Tibial artery (tissue), 4 donors: ENCODE data around the gene LIME1.

Source experiments
- DNase-seq, 2 donors: peaks; one replicate each; pipeline ENCODE4 v3.0.0-alpha.2; 2019
- H3K27ac ChIP-seq, 2 donors: fragments of 200-600 bp; sonication (generic) in 1 of 2; 1 replicate in 1 of 2; 2 replicates in 1 of 2; pipeline ENCODE4 v1.5.1; 2018 to 2019; ENCODE audit warnings: mild to moderate bottlenecking in 1 of 2
- H3K27me3 ChIP-seq, 2 donors: fragments of 200-600 bp; sonication (generic) in 1 of 2; one replicate each; pipeline versions ENCODE4 v1.5.1 to v1.6.0; 2016 to 2019
- H3K36me3 ChIP-seq, 3 donors: fragments of 200-600 bp; sonication (generic) in 2 of 3; one replicate each; pipeline ENCODE4 v1.5.1; 2016 to 2019; ENCODE audit warnings: mild to moderate bottlenecking in 2 of 3
- H3K4me1 ChIP-seq, 4 donors: fragments of 200-600 bp; sonication (generic) in 2 of 4; 1 replicate in 3 of 4; 2 replicates in 1 of 4; pipeline ENCODE4 v1.5.1; 2016 to 2019
- H3K4me3 ChIP-seq, 2 donors: fragments of 200-600 bp; sonication (generic) in 1 of 2; 1 replicate in 1 of 2; 2 replicates in 1 of 2; pipeline ENCODE4 v1.5.1; 2018 to 2019; ENCODE audit warnings: mild to moderate bottlenecking in 2 of 2
- H3K9me3 ChIP-seq, 3 donors: fragments of 200-600 bp; sonication (generic) in 1 of 3; one replicate each; pipeline ENCODE4 v1.5.1; 2016 to 2019
- CTCF ChIP-seq, 2 experiments: fragments of 200-600 bp in 1 of 2; fragments of 450-650 bp in 1 of 2; IDR thresholded peaks; one replicate each; pipeline ENCODE4 v1.5.1; 2017 to 2019; ENCODE audit warnings: antibody characterized with exemption in 2 of 2, mild to moderate bottlenecking in 1 of 2, moderate library complexity in 1 of 2
- intact Hi-C: fragments of 100-400 bp; cut with DNase I; formaldehyde crosslinking; loops from one replicate; pipeline ENCODE4 v1.15.0; 2023; ENCODE audit warnings: low total_unique reads

LIME1 gene

GRCh38 chr20:63693083-63693732 is 43.3 kb upstream of the LIME1 start:
- Histone ChIP-seq H3K4me3 (no peak overlapping the region), H3K27me3 (no peaks in the 10 kb centered on the region), H3K36me3 (peaks cover 0 to 34% (median 33%) of the 10 kb centered on the region in 3 donors), H3K27ac (no peak overlapping the region), H3K9me3 (no peaks in the 10 kb centered on the region), H3K4me1 (peaks cover 0 to 30% (median 20%) of the 10 kb centered on the region in 4 donors)
- peak in 1 of 2 donors; percentile 65 for DNase-seq
- no peak for TF ChIP-seq CTCF (IDR thresholded peaks at IDR 0.05)
- intact Hi-C loops = no loop called here

GRCh38 chr20:63693733-63694583 is 42.5 kb upstream of the LIME1 start:
- intact Hi-C loops = no loop called here
- peak in 1 of 2 donors; percentile 64 for DNase-seq
- TF ChIP-seq CTCF (IDR thresholded peaks at IDR 0.05) = no peak
- Histone ChIP-seq H3K36me3 (peaks cover 0 to 35% (median 34%) of the 10 kb centered on the region in 3 donors), H3K27me3 (no peaks in the 10 kb centered on the region), H3K27ac (no peak overlapping the region), H3K9me3 (no peaks in the 10 kb centered on the region), H3K4me1 (peaks cover 0 to 35% (median 25%) of the 10 kb centered on the region in 4 donors), H3K4me3 (no peak overlapping the region)

GRCh38 chr20:63694584-63695423 is 41.7 kb upstream of the LIME1 start:
- H3K27ac ChIP-seq = no peak overlapping the region
- no peak overlapping the region for H3K4me3 ChIP-seq
- no peaks in the 10 kb centered on the region for H3K9me3 ChIP-seq
- DNase-seq = peak in 1 of 2 donors; percentile 61
- peaks cover 0 to 40% (median 31%) of the 10 kb centered on the region in 3 donors for H3K36me3 ChIP-seq
- H3K27me3 ChIP-seq = no peaks in the 10 kb centered on the region
- intact Hi-C loops = no loop called here
- TF ChIP-seq CTCF (IDR thresholded peaks at IDR 0.05) = no peak
- H3K4me1 ChIP-seq = peaks cover 0 to 43% (median 32%) of the 10 kb centered on the region in 4 donors

- intact Hi-C loops = no loop called here
- Histone ChIP-seq H3K36me3 (peaks cover 0 to 46% (median 33%) of the 10 kb centered on the region in 3 donors), H3K9me3 (no peaks in the 10 kb centered on the region), H3K27ac (no peak overlapping the region), H3K4me1 (peaks cover 0 to 43% (median 34%) of the 10 kb centered on the region in 4 donors), H3K4me3 (no peak overlapping the region), H3K27me3 (no peaks in the 10 kb centered on the region)
- peak in 1 of 2 donors; percentile 66 for DNase-seq
- no peak for TF ChIP-seq CTCF (IDR thresholded peaks at IDR 0.05)
These were observed 40.8 kb upstream of the LIME1 start for GRCh38 chr20:63695424-63696305.

GRCh38 chr20:63696306-63696627 is 40.2 kb upstream of the LIME1 start:
- Histone ChIP-seq H3K4me1 (peaks cover 0 to 43% (median 34%) of the 10 kb centered on the region in 4 donors), H3K27ac (no peak overlapping the region), H3K9me3 (no peaks in the 10 kb centered on the region), H3K36me3 (peaks cover 0 to 46% (median 39%) of the 10 kb centered on the region in 3 donors), H3K4me3 (peak overlapping the region in 1 of 2 donors; percentile 34), H3K27me3 (no peaks in the 10 kb centered on the region)
- DNase-seq = no peak
- intact Hi-C loops = no loop called here
- no peak for TF ChIP-seq CTCF (IDR thresholded peaks at IDR 0.05)
